Measurements from ENCODE around the gene TMEM169.

TMEM169 gene, protein sequence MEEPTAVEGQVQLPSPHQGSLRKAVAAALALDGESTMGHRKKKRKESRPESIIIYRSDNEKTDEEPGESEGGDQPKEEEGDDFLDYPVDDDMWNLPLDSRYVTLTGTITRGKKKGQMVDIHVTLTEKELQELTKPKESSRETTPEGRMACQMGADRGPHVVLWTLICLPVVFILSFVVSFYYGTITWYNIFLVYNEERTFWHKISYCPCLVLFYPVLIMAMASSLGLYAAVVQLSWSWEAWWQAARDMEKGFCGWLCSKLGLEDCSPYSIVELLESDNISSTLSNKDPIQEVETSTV

DNA sequence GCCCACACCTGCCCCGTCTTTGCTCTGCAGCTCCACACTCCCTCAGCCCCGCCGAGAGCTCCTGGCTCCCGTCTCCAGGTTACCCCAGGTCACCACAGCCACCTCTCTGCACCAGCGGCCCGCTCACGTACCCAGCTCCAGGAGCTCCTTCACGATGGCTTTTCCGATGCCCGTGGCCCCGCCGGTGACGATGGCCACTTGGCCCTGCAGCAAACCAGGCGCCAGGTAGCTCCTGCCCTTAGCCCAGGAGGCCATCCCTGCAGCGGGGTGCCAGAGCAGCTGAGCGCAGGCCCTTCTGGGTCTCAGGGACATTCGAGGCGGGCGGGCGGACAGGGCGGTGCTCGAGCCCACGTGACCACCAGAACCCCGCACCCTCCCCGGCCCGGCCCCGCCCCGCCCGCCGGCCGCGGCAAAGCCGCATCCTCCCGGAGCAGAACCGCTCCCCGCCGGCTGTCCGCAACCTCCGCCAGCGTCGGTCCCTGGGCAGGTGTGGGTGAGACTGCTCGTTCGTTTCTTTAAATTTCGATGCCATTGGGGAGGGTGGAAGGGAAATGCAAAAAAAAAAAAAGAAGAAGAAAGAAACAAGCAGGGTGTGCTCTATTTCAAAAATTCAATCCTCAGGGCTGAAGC is at the start of gene TMEM169, which contains the start of gene PECR:
Gene TMEM169, plus strand, starts transcription at position 433 of the 630 bp plus-strand sequence. CDS start 14,045 bp downstream, outside the sequence.
Gene PECR, minus strand, starts transcription at position 323 of the 630 bp plus-strand sequence. Its CDS starts 68 bp downstream, at position 255.
- no peaks in the 10 kb centered on the region for H3K36me3 ChIP-seq (ENCODE audit: insufficient read depth, low read length)

DNA sequence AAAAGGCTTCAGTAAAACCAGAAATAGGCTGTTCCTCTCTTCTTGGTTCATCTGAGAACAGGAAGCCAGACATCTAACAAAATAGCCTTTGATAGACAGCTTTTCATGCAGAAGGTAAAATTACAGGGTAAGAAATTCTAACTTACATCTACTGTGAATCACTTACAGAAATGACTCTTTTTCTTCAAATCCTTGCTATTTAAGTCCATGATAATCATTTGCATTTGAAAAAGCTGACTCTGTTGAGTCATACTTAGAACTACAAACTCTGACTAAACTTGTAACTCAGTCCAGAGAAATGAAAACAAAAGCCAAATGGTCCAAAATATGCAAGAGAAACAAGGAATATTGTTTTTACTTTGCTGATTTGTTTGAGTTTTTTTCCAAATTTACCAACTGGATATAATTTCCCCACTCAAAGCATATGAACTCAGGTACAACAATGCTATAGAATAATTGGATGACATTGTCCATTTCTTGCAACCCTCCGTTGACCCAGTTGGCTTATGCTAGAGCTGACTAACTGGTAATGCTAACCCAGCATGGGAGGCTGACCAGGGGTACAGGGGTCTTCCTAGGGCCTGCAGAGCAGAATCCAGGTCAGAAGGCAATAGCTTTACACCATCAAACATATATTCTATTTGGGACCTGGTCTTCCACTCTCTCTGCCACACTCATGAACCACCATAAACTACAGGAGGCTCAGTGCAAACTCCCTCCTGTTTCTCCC is 49.6 kb upstream of the TMEM169 start:
- H3K4me3 ChIP-seq: no peak overlapping the region
- no peak for DNase-seq (ENCODE audit: low read depth, low spot score)
- H3K36me3 ChIP-seq (ENCODE audit: insufficient read depth, low read length): no peaks in the 10 kb centered on the region
- TF ChIP-seq FOXP2 (optimal IDR thresholded peaks at IDR 0.05; ENCODE audit: control extremely low read depth, extremely low read length, insufficient read depth): no peak
- TF ChIP-seq EZH2 (IDR thresholded peaks at IDR 0.05): no peak
- no peak for TF ChIP-seq POLR2AphosphoS5 (IDR thresholded peaks at IDR 0.05; ENCODE audit: borderline replicate concordance, low read depth, low read length)
- no peaks in the 10 kb centered on the region for H3K9me3 ChIP-seq (ENCODE audit: low read depth, low read length)
- no peak overlapping the region for H3K9ac ChIP-seq (ENCODE audit: insufficient read length)
- no peak overlapping the region for H3K27ac ChIP-seq

More for the DNA sequence above, at the start of gene TMEM169, which contains the start of gene PECR:
- no peak within 1 kb of the TSS for H3K27ac ChIP-seq
- H3K9ac ChIP-seq (ENCODE audit: insufficient read length): peak within 1 kb of the TSS; percentile 77
- H3K9me3 ChIP-seq (ENCODE audit: low read depth, low read length): no peaks in the 10 kb centered on the region
- DNase-seq (ENCODE audit: low read depth, low spot score): no peak
- TF ChIP-seq POLR2AphosphoS5 (IDR thresholded peaks at IDR 0.05; ENCODE audit: borderline replicate concordance, low read depth, low read length) (peak; percentile 75; the same call in 1 of the 2 replicates), FOXP2 (optimal IDR thresholded peaks at IDR 0.05; ENCODE audit: control extremely low read depth, extremely low read length, insufficient read depth) (no peak)
- peak within 1 kb of the TSS; percentile 94 for H3K4me3 ChIP-seq

DNA sequence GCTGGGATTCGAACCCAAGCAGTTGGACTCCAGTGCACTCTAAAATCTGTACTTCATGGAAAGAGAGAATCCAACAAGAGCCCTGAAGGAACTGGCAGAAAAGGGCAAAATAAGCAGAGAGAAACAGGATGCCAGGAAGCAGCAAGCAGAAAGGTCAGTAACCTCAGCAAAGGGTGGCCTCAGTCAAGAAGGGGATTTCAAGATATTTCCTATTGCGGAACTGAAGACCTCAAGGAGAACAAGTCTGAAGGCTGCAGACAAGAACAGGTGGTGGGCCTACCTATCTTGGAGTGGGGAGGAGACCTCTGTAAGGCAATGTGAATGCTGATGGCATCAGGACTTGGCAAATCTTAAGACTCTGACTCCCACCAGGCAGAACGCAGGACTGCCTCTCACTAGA is 48.3 kb upstream of the TMEM169 start:
- TF ChIP-seq EZH2 (IDR thresholded peaks at IDR 0.05): no peak
- Histone ChIP-seq H3K4me3 (no peak overlapping the region), H3K27ac (no peak overlapping the region), H3K36me3 (ENCODE audit: insufficient read depth, low read length) (no peaks in the 10 kb centered on the region; the same call in 1 of the 2 replicates), H3K9me3 (ENCODE audit: low read depth, low read length) (no peaks in the 10 kb centered on the region), H3K9ac (ENCODE audit: insufficient read length) (no peak overlapping the region)
- DNase-seq (ENCODE audit: low read depth, low spot score): no peak

DNA sequence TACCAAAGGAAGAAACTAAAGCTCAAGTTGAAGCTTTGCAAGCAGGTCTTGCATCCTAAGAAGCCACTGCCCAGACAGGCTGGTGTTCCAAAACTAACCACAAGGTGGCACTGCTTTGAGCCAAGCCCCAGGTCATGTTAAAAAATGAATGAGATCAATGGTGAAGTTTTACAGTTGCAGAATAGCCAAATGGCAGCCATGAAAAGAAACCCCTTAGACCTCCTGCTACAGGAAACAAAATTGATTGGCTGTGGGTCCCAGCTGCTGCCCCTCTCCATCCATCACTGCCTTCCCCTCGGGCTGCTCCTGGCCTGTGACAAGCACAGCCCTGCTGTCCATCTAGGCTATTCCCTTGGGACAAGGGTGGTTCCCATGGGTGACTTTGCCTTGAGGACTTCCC is 47.7 kb upstream of the TMEM169 start:
- no peak overlapping the region for H3K27ac ChIP-seq
- no peak overlapping the region for H3K4me3 ChIP-seq
- no peaks in the 10 kb centered on the region; the same call in 1 of the 2 replicates for H3K36me3 ChIP-seq (ENCODE audit: insufficient read depth, low read length)
- DNase-seq (ENCODE audit: low read depth, low spot score): peak; percentile 75
- no peak overlapping the region for H3K9ac ChIP-seq (ENCODE audit: insufficient read length)
- H3K9me3 ChIP-seq (ENCODE audit: low read depth, low read length): no peaks in the 10 kb centered on the region
- TF ChIP-seq FOXP2 (optimal IDR thresholded peaks at IDR 0.05; ENCODE audit: control extremely low read depth, extremely low read length, insufficient read depth): no peak
- no peak for TF ChIP-seq EZH2 (IDR thresholded peaks at IDR 0.05)
- no peak for TF ChIP-seq POLR2AphosphoS5 (IDR thresholded peaks at IDR 0.05; ENCODE audit: borderline replicate concordance, low read depth, low read length)

DNA sequence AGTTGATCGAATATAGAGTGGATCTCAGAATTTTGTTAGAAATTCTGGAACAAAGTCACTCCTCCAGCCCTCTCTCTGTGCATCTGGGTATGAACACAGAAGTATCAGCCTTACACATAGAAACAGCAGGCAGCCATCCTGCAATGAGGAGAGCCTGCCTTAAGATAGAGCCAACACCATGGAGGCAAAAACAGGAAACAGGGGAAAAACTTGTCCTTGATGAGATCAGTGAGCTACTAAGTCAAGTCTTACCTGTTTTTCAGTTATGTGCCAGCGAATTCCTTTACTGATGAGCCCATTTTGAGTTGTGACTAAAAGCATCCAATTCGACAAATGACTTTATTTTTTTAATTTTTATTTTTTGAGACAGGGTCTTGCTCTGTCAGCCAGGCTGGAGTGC is 41.8 kb upstream of the TMEM169 start:
- DNase-seq (ENCODE audit: low read depth, low spot score): no peak
- peaks cover 14% of the 10 kb centered on the region; the same call in 1 of the 2 replicates for H3K36me3 ChIP-seq (ENCODE audit: insufficient read depth, low read length)
- no peak overlapping the region for H3K27ac ChIP-seq
- no peak overlapping the region for H3K4me3 ChIP-seq
- no peak overlapping the region for H3K9ac ChIP-seq (ENCODE audit: insufficient read length)
- no peaks in the 10 kb centered on the region for H3K9me3 ChIP-seq (ENCODE audit: low read depth, low read length)
- TF ChIP-seq EZH2 (IDR thresholded peaks at IDR 0.05): no peak
- TF ChIP-seq FOXP2 (optimal IDR thresholded peaks at IDR 0.05; ENCODE audit: control extremely low read depth, extremely low read length, insufficient read depth): no peak
- no peak for TF ChIP-seq POLR2AphosphoS5 (IDR thresholded peaks at IDR 0.05; ENCODE audit: borderline replicate concordance, low read depth, low read length)

DNA sequence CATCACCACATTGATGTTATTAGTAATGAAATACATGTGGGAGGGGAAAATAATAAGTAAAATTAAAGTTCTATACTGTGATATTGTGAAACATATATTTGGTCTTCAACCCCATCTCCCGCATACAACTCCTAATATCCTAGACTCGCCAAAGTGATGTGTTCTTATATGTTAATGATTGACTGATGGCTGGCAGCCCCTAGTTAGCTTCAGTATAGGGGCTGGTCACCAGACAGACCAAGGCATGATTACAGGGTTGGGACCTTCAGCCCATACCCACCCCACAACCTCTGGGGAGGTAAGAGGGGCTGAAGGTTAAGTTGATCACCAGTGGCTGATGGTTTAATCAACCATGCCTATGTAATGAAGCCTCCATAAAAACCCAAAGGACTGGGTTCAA is 40.3 kb upstream of the TMEM169 start:
- DNase-seq (ENCODE audit: low read depth, low spot score): no peak
- Histone ChIP-seq H3K9ac (ENCODE audit: insufficient read length) (no peak overlapping the region), H3K27ac (no peak overlapping the region), H3K9me3 (ENCODE audit: low read depth, low read length) (no peaks in the 10 kb centered on the region), H3K36me3 (ENCODE audit: insufficient read depth, low read length) (peaks cover 14% of the 10 kb centered on the region; the same call in 1 of the 2 replicates), H3K4me3 (no peak overlapping the region)
- no peak for TF ChIP-seq POLR2AphosphoS5 (IDR thresholded peaks at IDR 0.05; ENCODE audit: borderline replicate concordance, low read depth, low read length)
- TF ChIP-seq EZH2 (IDR thresholded peaks at IDR 0.05): no peak
- no peak for TF ChIP-seq FOXP2 (optimal IDR thresholded peaks at IDR 0.05; ENCODE audit: control extremely low read depth, extremely low read length, insufficient read depth)

DNA sequence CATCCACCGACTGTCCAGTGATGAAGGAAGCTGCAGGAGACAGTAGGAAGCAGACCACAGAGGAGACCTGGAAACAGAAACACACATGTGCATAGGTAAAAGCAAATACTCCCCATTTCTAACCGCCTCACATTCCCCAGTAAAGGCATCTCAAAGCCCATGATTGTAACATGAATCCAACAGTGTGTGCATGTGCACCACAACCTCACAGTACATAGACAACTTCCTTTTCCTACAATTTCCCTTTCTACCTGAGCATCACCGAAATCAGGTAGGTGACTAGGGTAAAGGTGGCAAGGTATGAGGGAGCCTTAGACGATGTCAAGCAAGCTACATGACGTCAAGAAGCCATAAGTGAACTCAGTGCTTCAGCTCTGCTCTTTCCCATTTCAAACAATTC is 37.8 kb upstream of the TMEM169 start:
- TF ChIP-seq POLR2AphosphoS5 (IDR thresholded peaks at IDR 0.05; ENCODE audit: borderline replicate concordance, low read depth, low read length): no peak
- no peak for TF ChIP-seq FOXP2 (optimal IDR thresholded peaks at IDR 0.05; ENCODE audit: control extremely low read depth, extremely low read length, insufficient read depth)
- TF ChIP-seq EZH2 (IDR thresholded peaks at IDR 0.05): no peak
- Histone ChIP-seq H3K36me3 (ENCODE audit: insufficient read depth, low read length) (peaks cover 16% of the 10 kb centered on the region; the same call in 1 of the 2 replicates), H3K9me3 (ENCODE audit: low read depth, low read length) (no peaks in the 10 kb centered on the region), H3K9ac (ENCODE audit: insufficient read length) (no peak overlapping the region), H3K4me3 (no peak overlapping the region), H3K27ac (no peak overlapping the region)
- no peak for DNase-seq (ENCODE audit: low read depth, low spot score)

DNA sequence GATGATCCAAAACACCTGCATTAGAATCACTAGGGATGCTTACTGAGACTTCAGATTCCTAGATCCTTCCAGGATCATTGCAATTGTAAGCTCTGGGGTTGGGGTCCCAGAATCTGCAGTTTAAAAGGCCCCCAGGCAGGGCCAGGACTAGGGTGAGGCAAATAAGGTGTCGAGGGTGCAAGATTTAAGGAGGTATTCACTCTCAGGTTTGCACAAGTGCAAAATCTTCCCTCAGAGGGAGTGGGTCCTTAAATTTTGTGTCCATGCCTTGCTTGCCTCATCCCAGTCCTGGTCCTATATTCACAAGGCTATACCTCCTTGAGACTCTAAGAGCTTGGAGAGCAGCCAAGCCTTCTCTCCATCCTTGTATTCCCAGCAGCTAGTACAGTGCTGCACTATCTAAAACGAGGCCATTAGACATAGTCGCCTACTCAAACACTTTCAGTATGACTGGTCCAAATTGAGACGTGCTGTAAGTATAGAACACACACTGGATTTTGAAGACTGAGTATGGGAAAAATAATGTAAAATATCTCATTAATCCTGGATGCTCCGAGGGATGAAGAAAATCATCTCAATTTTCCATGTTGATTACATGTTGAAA is 36.7 kb upstream of the TMEM169 start:
- Histone ChIP-seq H3K4me3 (no peak overlapping the region), H3K9ac (ENCODE audit: insufficient read length) (no peak overlapping the region), H3K36me3 (ENCODE audit: insufficient read depth, low read length) (peaks cover 16% of the 10 kb centered on the region; the same call in 1 of the 2 replicates), H3K9me3 (ENCODE audit: low read depth, low read length) (no peaks in the 10 kb centered on the region), H3K27ac (no peak overlapping the region)
- TF ChIP-seq POLR2AphosphoS5 (IDR thresholded peaks at IDR 0.05; ENCODE audit: borderline replicate concordance, low read depth, low read length) (no peak), FOXP2 (optimal IDR thresholded peaks at IDR 0.05; ENCODE audit: control extremely low read depth, extremely low read length, insufficient read depth) (no peak), EZH2 (IDR thresholded peaks at IDR 0.05) (no peak)
- DNase-seq (ENCODE audit: low read depth, low spot score): no peak
